Kidney tubule cell (primary cell): Measurements from ENCODE around the gene RDH16.
A peak's percentile ranks its signal among the peaks of the same experiment; 100 is the strongest.

Experiments used
- DNase-seq: peaks from one replicate; pipeline ENCODE4 v3.0.0-alpha.2; 2018; ENCODE audit warnings: low spot score

The RDH16 gene, protein sequence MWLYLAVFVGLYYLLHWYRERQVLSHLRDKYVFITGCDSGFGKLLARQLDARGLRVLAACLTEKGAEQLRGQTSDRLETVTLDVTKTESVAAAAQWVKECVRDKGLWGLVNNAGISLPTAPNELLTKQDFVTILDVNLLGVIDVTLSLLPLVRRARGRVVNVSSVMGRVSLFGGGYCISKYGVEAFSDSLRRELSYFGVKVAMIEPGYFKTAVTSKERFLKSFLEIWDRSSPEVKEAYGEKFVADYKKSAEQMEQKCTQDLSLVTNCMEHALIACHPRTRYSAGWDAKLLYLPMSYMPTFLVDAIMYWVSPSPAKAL

DNA sequence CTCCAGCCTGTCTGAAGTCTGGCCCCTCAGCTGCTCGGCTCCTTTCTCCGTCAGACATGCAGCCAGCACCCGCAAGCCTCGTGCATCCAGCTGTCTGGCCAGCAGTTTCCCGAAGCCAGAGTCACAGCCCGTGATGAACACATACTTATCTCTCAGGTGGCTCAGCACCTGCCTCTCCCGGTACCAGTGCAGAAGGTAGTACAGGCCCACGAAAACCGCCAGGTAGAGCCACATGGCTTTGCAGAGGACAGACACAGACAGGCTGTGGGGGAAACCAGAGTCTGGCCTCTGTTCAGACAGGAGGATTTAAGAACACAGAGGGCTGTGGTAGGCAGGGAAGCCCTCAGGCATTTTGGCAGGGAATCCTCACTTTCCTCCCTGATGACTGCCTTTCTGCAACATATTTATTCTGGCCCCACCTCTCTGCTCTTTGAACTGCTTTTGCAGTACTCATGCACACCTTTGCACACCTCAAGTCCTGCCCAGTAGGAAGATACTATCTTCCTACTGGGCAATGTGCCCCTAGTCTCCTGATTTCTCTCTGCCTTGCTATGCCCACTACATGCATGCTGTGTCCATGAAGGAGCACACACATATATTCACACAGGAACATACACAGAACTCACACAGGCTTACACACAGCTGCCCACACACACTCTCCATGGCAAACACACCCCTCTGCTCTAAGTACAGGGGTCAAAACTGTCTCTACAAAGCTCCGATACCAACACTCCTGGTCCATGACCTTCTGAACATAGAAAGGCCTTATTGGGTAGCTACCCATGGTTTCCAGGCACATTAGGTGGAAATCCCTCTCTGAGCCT is at the start of gene RDH16:
Gene RDH16 (minus strand): TSS at position 380 of the 824 bp plus-strand sequence. CDS start 146 bp downstream, at position 234.
- DNase-seq = no peak

- no peak for DNase-seq
Observed at GRCh38 chr12:57006809-57007475, 49.5 kb upstream of the RDH16 start.

GRCh38 chr12:57005980-57006808 is 48.8 kb upstream of the RDH16 start, which contains the start of gene ZBTB39:
ZBTB39 (minus strand) TSS chr12:57006546; CDS start chr12:57004917, 1,629 bp downstream.
- DNase-seq = peak; percentile 70

GRCh38 chr12:57004651-57005050 is 47.2 kb upstream of the RDH16 start:
- DNase-seq = no peak

- no peak for DNase-seq
Observed at GRCh38 chr12:57003395-57003794, 46.0 kb upstream of the RDH16 start.

DNA sequence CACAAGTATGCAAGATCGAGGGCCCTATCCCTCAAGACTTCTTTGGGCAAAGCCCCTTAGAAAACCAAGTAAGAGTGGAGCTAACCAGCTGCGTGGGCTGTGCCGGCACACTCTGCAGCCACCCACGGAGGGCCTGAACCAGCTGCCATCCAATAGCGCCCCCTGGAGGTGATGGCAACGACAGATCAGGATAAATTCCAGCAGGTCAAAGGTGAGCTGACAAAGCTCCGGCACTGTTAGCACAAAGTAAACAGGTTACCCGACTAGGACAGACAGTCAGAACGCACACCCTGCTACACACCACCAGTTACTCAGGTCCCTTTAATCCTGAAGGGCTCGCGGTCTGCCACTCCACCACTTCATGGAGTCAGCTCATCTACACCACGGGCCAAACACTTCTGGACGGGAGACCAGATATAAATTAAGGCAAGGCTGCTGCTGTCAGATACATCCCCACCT is 44.1 kb upstream of the RDH16 start:
- peak; percentile 71 for DNase-seq

- DNase-seq = peak; percentile 79
Observed at GRCh38 chr12:57000393-57000792, 43.0 kb upstream of the RDH16 start.

GRCh38 chr12:56999456-56999855 is 42.0 kb upstream of the RDH16 start:
- peak; percentile 43 for DNase-seq

DNA sequence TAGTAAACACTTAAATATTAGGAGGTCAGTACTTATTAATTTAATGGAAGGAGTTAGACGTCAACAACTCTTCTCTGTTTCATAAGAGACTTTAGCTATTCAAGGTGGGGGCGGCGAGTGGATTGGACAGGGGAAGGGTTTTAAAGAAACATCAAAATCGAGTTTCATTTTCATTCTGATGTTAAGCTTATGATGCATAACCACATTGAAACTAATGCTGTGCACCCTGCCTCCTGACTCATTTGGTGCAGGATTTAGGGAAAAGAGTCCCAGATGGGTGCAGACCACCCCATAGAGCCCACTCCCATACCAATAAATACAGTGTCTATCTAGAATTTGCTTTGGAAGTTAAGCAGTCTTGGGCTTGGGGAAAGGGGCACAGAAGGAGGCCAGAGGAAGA is 41.6 kb upstream of the RDH16 start:
- DNase-seq = no peak

DNA sequence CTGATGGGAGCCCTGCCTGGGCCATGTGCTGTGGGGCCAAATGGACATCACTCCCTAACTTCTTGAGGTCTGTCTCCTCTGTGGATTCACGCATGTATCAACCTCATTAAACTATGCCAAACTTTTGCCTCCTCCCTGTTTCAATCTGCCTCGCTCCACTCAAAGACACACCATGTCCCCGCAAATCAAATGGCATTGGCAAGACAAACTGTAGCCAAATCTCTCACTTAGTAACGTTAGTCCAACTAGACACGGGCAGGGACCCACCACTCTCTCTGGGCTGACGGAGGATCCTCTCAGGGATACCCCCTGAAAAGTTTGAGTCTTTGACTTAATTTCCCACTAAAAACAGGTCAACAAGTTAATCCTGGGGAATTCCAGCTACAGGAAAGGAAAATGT is 40.9 kb upstream of the RDH16 start:
- no peak for DNase-seq

DNA sequence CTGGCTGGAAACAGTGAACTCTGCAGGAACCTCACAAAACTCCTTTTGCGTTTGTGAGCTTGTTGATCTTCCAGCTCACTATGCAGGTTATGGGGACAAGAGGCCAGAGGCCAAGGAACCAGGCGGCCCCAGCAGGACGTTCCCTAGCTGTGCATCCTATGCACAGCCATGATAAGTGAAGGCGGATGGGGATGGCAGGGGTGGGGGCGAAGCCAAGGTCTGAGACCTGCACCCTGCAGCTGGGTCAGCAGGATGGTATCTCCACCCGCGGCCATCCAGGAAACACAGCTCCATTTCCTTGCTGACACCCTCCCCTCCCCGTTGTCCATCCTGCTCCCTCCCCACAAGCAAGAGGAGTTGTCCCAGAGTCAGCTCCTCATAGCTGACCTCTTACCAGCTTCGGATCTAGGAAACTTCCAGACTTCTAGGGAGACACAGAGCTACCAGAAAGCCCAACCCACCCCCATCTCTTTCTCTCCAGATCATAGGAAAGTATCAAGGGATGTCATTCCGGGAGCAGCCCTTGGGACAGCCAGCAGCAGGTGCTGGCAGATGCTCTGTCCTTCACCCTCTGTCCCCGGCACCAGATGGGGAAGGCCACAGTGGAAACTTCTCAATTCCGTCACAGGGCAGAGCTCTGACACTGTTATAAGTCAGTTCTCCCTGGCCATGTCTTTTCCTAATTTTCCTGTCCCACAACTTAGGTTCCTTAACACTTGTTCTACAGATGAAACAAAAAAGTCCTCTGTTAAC is 39.6 kb upstream of the RDH16 start:
- no peak for DNase-seq

DNA sequence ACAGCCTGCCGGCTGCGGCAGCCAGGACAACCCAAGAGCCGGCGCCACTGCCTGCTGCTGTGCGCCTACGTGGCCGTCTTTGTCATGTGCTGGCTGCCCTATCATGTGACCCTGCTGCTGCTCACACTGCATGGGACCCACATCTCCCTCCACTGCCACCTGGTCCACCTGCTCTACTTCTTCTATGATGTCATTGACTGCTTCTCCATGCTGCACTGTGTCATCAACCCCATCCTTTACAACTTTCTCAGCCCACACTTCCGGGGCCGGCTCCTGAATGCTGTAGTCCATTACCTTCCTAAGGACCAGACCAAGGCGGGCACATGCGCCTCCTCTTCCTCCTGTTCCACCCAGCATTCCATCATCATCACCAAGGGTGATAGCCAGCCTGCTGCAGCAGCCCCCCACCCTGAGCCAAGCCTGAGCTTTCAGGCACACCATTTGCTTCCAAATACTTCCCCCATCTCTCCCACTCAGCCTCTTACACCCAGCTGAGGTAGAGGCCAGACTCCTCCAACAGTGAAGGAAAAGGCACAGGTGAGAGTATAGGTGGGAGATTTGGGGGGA is 38.6 kb upstream of the RDH16 start:
- DNase-seq = no peak

GRCh38 chr12:56995201-56995929 is 38.0 kb upstream of the RDH16 start:
- DNase-seq = no peak

GRCh38 chr12:56994231-56994746 is 36.9 kb upstream of the RDH16 start:
- no peak for DNase-seq

GRCh38 chr12:56993346-56993745 is 35.9 kb upstream of the RDH16 start:
- DNase-seq = no peak

DNA sequence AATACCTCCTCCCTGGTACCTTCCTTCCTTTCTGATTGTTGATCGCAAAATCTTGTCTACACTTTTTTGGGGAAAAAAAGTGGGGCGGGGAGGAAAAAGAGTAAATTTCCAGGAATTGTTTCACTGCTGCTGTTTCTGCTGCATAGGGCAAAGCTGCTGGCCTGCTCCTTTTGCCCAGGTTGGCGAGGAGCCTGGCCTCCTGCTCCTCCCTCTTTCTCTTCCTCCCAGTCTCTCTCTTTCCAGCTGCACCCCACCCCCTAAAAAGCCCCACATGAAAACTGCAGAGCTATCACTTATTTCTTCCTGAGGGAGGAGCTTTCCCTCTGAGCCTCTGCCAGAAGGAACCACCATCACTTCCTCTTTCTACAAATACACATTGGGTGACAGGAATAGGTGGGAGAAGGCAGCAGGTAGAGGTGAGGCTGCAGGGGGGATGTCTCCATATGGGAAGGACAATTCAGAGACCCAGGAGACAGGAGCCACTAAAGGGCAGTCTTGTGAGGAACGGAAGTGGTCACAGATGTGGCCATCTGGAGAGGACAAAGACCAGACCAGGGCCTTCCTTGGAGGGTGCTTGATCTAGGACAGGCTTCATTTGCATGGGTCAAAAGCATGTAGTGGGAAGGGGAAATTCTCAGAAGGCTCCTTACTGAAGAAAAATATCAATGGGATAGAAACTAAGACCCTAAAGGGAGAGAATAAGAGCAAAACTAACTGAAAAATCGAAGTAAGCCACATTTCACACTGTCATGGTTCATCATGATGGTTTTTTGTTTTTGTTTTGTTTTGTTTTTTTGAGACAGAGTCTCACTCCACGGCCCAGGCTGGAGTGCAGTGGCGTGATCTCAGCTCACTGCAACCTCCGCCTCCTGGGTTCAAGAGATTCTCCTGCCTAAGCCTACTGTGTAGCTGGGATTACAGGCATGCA is 34.2 kb upstream of the RDH16 start:
- DNase-seq = peak; percentile 17

DNA sequence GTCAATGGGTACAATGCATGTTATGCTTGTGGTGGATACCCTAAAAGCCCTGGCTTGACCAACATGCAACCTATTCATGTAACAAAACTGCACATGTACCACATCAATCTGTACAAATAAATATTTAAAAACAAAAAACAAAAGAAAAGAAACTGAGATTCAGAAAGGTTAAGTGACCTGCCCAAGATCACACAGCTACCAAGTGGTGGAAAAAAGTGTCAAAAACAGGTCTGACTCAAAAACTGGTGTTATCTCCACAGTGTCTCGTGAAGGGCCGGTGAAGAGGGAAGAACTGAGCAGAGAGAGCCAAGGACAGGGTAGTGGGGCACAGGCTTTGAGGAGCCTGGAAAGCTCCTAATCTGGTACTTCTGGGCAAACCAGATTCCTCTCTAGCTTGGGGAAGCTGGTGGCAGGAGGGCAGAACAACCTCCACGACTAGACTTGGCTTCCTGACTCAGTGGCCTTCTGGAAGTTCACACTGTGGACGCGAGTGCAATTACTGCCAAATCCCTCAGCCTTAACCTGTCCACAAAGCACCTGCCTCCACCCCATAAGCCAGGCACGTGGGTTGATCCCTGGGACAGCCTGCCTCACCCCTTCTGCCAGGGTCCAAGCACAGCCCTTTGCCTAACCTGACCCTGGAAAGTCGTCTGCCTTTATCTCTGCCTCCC is 33.4 kb upstream of the RDH16 start:
- no peak for DNase-seq
